HG03175 (cell line): ENCODE data around the gene PTPRQ.
"Not testable (repeated sequence)": the region's sequence is repeated elsewhere in the genome, so short reads cannot be mapped to it uniquely, and the experiment has no call there.

Experiments used
- ATAC-seq: cut with Tn5 transposase; IDR thresholded peaks from one replicate; pipeline ENCODE4 v1.9.1; 2021; ENCODE audit warnings: mild to moderate bottlenecking, moderate library complexity; ENCODE audit not compliant: unreplicated experiment

The PTPRQ gene, protein sequence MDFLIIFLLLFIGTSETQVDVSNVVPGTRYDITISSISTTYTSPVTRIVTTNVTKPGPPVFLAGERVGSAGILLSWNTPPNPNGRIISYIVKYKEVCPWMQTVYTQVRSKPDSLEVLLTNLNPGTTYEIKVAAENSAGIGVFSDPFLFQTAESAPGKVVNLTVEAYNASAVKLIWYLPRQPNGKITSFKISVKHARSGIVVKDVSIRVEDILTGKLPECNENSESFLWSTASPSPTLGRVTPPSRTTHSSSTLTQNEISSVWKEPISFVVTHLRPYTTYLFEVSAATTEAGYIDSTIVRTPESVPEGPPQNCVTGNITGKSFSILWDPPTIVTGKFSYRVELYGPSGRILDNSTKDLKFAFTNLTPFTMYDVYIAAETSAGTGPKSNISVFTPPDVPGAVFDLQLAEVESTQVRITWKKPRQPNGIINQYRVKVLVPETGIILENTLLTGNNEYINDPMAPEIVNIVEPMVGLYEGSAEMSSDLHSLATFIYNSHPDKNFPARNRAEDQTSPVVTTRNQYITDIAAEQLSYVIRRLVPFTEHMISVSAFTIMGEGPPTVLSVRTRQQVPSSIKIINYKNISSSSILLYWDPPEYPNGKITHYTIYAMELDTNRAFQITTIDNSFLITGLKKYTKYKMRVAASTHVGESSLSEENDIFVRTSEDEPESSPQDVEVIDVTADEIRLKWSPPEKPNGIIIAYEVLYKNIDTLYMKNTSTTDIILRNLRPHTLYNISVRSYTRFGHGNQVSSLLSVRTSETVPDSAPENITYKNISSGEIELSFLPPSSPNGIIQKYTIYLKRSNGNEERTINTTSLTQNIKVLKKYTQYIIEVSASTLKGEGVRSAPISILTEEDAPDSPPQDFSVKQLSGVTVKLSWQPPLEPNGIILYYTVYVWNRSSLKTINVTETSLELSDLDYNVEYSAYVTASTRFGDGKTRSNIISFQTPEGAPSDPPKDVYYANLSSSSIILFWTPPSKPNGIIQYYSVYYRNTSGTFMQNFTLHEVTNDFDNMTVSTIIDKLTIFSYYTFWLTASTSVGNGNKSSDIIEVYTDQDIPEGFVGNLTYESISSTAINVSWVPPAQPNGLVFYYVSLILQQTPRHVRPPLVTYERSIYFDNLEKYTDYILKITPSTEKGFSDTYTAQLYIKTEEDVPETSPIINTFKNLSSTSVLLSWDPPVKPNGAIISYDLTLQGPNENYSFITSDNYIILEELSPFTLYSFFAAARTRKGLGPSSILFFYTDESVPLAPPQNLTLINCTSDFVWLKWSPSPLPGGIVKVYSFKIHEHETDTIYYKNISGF (N-terminal part only)

DNA sequence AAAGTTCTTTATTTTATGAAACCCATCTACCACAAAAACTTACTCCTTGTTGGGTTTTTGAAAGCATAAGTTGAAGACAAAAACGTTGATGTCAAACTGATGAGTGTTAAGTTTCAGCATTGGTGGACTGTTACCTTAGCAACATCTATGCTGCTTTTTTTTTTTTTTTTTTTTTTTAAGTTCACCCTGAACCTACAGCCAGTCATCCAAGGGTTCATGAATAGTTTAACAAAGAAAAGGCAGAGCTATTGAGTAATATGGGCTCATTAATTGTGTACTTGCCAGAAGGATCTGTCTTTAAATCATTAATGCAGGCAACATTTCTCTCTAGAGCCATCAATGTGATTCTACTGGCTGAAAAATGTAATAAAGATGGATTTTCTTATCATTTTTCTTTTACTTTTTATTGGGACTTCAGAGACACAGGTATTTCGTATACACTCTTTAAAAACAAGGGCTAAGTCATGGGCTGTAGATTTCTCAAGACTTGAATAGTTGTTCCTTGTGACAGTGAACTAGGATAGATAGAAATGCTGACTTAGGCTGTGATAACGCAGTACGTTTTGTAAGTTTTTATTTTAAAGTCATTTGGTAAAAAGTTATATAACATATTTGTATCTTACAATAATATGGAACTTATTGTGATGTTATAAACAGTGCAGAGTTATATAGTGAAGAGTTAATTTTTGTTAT is at the start of gene PTPRQ:
Gene PTPRQ, plus strand, starts transcription at position 262 of the 693 bp plus-strand sequence. Its CDS starts 111 bp downstream, at position 373.
- ATAC-seq = no peak

DNA sequence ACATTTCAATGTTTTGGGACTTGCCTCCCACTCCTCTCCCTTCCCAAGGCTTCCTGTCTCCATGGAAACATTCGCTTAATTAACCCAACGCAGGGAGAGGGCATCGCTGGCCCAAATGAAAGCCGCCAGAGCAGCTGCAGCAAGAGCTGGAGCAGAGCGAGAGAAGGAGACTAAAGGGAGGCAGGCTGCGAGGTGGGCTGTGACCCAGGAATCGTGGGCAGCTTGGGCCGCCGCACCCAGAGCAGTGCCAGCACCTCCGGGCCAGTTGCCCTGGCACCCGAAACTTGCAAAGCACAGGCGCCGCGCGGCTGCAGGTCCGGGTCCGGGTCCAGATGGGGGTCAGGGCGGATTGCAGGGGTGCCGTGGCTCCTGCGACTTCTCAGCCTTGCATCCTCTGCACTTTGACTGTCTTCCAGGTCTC is 43.5 kb upstream of the PTPRQ start:
- ATAC-seq = no peak

DNA sequence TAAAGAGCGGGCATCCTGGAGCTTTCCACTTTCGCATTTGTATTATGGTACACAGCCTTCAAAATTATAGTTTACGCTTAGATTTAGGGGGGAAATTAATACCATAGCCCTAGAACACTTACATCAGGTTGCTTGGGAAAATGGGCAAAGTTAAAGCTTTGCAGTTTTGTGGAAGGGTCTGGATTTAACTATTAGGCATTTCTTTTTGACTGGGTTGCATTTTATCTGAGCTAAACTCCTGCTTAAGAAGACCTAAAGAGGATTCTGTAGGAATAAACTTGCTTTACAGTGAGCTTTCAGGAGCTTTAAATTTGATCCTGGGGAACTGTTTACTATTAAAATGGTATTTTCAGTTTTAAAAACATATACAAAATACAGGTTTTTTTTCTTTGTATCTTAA is 42.8 kb upstream of the PTPRQ start:
- no peak for ATAC-seq

DNA sequence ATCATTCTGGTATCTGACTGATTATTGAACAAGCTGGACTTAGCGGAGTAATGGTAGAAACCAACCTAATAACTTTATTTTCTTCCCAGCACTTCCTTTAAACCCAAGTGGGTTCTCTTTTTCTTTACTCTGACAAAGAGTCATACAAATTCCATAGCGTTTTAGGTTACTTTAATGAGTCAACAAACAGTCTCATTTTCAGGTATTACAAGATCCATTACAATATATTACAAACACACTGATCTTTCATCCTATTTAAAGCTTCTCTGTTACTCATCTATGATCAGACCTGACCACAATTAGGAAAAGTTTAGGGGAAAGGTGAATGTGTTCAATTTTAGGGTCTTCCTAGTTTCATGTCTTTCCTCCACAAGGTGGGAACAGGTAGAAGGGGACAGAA is 39.4 kb upstream of the PTPRQ start:
- ATAC-seq = no peak

DNA sequence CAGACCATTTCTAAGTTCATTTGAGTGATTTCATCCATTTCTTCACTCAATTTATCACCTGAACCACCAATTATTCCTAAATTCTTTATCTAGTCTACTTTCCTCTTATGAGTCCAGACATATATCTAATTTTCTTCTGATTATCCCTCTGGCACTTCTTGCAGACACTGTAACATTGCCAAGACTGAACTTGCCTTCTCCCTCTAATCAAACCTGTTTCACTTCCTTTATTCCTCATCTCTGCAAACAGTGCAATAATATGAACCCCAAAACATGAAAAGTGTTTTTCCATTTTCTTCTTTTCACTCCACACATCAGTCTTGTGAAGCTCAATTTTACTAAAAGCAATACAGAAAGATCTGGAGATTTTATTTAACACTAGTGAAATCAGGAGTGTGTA is 37.8 kb upstream of the PTPRQ start:
- ATAC-seq = no peak

DNA sequence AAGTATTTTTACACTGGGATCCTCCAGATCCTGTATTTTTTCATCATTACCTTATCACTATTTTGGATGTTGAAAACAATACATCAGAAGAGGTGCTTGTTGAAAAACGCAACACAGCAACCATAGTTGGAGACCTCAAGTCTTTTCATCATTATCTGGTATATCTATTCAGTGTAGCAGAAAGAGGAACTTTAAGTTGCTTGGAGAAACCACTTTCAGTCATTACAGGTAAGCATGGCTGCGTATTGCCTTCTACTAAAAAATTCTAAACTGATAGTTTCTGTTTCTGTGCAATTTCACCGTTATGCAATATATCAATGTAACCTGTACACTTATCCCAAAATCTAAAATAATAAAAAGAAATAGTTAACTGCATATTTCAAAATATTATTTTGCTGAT is 32.2 kb upstream of the PTPRQ start:
- ATAC-seq = no peak

DNA sequence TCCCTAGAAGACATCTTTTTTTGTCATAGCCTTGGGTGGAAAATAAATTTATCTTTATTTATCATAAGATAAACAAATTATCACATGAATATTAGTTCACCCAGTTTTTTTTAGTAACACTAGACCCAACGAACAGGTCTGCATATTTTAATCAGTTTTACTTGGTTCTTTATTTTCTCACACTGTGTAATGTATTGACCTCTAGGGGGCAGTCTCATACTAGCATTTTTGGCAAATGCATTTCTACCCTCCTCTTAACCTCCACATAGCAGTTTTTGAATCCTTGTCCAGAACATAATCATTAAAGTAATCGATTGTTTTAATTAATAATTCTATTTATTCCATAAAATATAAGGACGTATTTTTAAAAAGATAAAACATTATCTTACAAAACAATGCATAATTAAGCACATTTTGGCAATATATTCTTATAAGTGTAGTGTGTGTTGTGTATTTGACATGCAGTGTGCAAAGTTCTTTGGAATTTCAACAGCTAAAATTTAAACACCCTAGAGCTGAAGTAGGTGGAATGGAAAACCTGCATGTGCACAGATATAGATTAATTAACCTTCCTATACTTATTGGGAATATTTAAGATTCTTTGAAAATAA is 31.6 kb upstream of the PTPRQ start:
- peak; percentile 75 for ATAC-seq

DNA sequence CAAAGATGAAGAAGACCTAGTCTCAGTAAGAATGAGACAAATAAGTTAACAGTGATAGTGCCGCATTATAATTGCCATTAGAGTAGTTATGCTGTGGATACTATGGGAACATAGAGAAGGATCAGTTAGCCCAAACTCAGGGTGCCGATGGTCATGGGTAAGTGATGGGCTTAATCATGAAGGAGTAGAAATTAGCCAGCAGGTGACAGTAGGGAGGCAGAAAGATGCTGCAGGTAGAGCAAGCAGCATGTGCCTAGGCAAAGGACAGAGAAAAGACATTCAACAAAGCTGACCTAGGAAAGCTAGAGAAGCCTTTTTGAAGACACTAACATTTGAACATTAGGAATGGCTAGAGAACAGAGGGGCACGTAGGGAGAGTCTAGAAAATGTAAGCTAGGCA is 30.6 kb upstream of the PTPRQ start:
- ATAC-seq = no peak

DNA sequence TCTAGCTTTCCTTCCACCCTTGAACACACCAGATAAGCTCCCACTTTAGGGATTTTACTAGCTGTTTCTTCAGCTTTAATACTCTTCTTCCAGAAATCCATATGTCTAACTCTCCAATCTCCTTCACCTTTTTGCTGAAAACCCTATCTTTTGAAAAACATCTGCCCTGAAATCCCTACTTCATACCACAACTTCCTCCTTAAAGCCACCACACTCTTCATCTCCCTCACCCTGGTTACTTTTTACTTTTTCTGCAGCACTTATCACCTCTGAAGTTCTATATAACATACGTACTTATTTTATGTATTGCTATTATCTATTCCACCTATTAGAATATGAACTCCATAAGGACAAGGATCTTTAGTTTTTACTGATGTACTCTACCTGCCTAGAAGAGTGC is 28.6 kb upstream of the PTPRQ start:
- no peak for ATAC-seq

DNA sequence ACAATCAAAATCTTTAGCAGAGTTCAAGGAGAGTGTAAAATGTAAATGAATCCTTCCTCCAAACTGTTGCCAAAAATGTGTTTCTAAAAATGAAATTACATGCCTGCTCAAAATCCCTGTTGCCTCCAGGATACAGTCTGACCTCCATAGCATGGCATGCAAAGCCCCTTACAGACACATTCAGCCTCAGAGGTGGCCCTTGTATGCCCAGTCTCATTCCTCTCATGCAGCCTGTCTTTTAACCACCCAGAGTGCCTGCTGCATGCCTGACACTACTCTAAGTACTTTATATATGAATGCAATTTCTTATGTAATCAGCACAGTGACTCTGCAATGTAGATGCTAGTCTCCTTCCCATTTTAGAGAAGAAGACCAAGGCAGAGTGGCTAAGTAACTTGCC is 24.4 kb upstream of the PTPRQ start:
- no peak for ATAC-seq

DNA sequence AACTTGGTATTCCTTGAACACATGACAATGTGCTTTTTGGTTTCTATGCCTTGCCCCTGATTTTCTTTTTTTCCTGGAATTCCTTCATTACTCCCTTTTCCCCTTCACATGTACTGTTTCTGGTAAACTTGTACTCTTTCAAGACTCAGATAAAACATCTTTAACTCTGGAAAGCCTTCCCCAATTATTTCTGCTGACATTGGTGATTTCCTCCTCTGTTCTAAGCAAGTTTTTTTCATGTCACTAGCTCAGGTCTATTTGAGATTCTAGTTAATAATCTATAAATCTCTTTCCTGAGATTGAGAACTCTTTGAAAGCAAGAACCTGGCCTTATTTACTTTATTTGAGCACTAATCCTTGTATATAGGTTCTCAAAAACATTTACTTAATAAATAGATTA is 24.0 kb upstream of the PTPRQ start:
- no peak for ATAC-seq

DNA sequence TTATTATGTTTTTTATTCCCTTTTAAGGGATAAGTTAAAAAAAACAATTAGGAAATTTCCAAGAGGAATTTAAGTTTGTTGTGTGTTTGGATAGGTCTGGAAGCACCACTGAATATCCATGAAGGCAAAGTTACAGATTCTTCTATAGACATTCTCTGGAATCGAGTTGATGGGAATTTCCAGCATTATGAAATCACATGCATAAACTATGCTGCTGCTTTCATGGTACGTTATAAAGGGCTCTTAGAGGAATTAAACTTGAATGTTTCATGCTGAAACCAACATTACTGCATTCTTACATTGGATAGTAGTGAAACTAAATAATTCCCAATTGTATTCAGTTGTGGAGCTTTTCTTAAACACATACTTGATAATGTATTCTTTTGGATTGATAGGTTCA is 21.5 kb upstream of the PTPRQ start:
- ATAC-seq = no peak

DNA sequence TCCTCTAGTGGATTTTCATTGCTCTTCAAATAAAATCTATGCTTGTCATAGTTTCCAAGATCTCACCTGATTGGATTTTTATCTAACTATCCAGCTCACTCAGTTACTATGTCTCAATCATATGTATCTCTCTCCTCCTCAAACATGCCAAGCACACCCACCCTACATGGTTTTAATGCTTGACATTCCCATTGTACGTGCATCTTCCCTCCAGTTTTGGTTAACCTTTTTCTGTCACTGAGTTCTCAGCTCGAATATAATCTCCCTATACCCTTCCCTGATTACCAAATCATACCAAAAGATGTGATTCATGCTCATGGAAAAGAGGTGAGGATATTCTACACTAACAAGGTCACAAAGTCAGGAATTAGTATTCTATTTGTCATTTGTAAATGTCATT is 12.0 kb upstream of the PTPRQ start:
- ATAC-seq = no peak

DNA sequence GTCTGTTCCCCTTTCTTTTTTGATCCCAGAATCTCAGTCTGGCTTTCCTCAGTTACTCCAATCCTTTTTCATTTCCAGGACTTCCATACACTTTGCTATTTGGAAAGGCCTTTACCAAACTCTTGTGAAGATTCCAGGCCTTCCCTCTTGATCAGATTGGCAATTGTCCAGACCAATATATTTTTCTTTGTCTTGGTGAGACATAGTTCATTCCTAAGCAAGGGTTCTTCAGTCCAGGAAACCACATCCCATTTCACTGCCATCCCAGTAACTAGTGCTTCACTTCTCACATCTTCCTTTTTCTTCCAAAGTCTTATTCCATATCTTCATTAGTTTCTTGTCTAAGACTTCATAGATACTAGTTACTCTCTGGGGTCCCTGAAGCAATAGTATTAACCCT is 2.1 kb upstream of the PTPRQ start:
- no peak for ATAC-seq

DNA sequence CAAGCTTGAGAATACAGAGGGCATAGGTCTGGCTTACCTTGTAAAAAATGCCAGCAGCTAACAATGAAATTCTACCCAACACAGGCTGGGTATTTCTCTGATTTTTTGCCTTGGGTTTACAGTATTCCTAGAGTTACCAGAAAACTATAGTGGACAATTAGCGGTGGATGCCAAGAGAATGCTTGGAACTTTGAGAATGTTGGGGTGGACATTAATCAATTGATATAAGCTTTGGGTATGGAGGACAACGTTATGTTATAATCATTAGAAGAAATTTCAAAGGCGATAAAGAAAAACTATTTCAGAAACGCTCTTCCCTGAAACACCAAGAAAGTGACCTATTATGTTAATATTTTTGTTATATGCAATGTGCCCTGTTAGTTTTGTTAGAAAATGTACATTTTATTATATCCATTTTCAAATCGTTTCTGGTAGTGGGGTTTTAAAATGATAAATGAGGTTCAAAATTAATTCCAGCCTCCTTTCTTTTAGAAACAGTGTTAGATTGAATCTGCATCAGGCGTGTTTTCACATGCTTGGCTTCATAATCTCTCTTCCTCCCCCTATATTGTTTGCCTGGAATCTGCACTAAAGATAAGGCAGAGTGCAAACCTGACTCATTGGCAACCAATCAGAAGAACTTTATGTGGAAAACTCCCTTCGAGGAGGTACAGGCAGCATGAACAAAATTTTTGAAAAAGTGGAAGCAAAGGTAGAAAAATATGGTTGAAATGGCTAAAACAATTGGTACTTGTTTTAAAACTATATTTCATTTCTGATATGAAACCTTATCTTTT is 1.4 kb upstream of the PTPRQ start:
- ATAC-seq = no peak

DNA sequence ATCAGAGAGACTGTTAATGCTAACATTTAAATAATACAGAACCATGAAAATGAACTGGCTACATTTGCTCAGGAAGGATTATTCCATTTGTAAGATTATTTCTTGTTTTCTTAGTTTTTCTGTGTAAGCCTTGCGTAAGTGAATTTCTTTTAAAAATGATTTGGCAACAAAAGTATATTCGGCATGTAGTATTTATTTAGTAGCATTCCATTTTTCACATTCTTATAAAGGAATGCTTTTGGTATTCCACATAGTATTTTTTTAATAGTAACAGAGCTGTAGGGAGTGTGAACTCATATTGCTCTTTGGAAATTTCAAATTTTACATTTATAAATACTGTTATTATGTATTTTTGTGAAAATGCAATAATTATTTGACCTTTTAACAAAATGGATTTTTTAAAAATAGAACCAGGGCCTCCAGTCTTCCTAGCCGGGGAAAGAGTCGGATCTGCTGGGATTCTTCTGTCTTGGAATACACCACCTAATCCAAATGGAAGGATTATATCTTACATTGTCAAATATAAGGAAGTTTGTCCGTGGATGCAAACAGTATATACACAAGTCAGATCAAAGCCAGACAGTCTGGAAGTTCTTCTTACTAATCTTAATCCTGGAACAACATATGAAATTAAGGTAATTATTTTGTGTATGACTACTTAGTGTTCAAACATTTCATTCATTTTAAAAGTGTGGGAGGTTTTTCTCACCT is 1.2 kb downstream of the PTPRQ start:
- no peak for ATAC-seq

DNA sequence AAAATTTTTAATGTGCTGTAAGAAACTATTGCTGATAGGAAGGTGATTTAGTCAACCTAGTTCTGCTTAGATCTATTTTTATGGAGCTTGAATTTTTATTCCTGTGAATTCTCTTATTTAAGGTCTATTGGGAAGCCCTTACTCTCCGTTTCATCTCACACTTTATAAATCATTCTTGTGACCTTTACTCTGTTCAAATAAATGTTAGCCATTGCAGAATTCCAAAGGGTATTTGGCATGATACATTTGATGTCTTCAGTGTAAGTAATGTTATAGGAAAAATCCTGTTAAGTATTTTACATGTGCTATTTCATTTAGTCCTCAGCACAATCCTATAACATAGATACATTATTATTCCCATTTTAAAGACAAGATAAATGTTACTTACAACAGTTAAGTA is 12.5 kb downstream of the PTPRQ start:
- no peak for ATAC-seq

DNA sequence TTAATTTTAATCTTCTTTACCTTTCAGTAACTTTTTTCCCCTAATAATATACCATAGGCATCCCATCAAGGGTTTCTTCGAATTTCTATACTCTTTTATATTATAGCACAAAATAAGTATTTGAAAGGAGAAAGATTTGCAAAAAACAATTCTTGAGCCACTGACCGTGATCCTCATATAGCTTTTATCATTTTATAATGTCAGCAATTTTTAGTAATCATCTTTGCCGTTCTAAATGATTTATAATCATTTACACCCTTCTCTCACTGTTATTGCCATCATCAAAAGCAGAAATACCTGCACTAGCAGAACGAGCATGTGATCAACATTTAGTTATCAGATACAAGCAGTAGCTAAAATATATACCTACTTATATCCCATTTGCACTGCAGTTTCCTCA is 16.9 kb downstream of the PTPRQ start:
- no peak for ATAC-seq

DNA sequence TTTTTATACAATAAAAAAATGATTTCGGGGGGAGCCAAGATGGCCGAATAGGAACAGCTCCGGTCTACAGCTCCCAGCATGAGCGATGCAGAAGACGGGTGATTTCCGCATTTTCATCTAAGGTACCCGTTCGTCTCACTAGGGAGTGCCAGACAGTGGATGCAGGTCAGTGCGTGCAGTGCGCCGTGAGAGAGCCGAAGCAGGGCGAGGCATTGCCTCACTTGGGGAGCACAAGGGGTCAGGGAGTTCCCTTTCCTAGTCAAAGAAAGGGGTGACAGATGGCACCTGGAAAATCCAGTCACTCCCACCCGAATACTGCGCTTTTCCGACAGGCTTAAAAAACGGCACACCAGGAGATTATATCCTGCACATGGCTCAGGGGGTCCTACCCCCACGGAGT is 17.8 kb downstream of the PTPRQ start:
- ATAC-seq = not testable (repeated sequence)
